CD4-positive, alpha-beta T cell treated with Interleukin-17A for 4 hours (primary cell): ENCODE results near the gene CACNG6.

Source experiments
- DNase-seq: peaks from one replicate; pipeline ENCODE4 v3.0.0-alpha.2; 2020; ENCODE audit warnings: mixed read lengths

CACNG6 gene

DNA sequence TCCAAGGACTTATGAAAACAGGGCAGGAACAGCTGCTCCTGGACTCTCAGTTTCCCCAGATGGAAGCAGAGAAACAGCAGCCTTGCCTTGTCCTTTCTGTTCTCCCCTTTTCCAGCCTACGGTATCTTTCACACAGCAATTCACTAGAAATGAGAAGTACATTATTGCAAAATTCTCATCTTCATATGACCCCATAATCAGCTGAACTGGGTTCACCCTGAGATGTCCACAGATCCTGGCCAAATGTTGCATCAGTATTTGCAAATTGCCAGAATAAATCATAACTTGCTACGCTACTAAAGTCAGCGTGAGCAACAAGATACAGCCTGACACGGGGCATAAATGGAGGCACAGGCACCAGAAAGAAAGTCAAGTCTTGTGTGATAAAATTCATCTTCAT, 56.2 kb downstream of the CACNG6 start:
- DNase-seq, result no peak
